Smooth muscle cell (in vitro differentiated cells): ENCODE results near the gene STK17B. TPM values are rescaled to one million over a fixed set of nuclear protein-coding genes. Genes with fewer than 3 reads are reported as not detected.
A peak's percentile ranks its signal among the peaks of the same experiment; 100 is the strongest.

Experiments
- DNase-seq: peaks from one replicate; lab custom pipeline; 2025; ENCODE audit not compliant: unreplicated experiment; lab: John Stamatoyannopoulos, UW
- H2AFZ ChIP-seq: fragments of 200-600 bp; sonication (generic); 2 replicates; pipeline ENCODE4 v1.6.0; 2016; ENCODE audit warnings: antibody characterized with exemption, low read depth, mild to moderate bottlenecking
- H3F3A ChIP-seq: fragments of 200-600 bp; sonication (generic); 2 replicates; pipeline ENCODE4 v1.6.0; 2017; ENCODE audit warnings: antibody characterized with exemption, low read depth
- H3K27ac ChIP-seq: fragments of 200-600 bp; sonication (generic); 2 replicates; pipeline ENCODE4 v1.5.1; 2016; ENCODE audit warnings: low read depth, mild to moderate bottlenecking
- H3K27me3 ChIP-seq: fragments of 200-600 bp; sonication (generic); 2 replicates; pipeline ENCODE4 v1.6.1; 2016; ENCODE audit warnings: low read depth, mild to moderate bottlenecking
- H3K36me3 ChIP-seq: fragments of 200-600 bp; sonication (generic); 2 replicates; pipeline ENCODE4 v1.5.1; 2016; ENCODE audit warnings: low read depth
- H3K4me1 ChIP-seq: fragments of 200-600 bp; sonication (generic); 2 replicates; pipeline ENCODE4 v1.5.1; 2016; ENCODE audit warnings: low read depth
- H3K4me2 ChIP-seq: fragments of 200-600 bp; sonication (generic); 2 replicates; pipeline ENCODE4 v1.6.0; 2016; ENCODE audit warnings: mild to moderate bottlenecking
- H3K4me3 ChIP-seq: fragments of 200-600 bp; sonication (generic); 2 replicates; pipeline ENCODE4 v1.5.1; 2016; ENCODE audit warnings: mild to moderate bottlenecking
- H3K79me2 ChIP-seq: fragments of 200-600 bp; sonication (generic); 2 replicates; pipeline ENCODE4 v1.6.0; 2016; ENCODE audit warnings: low read depth, mild to moderate bottlenecking
- H3K9ac ChIP-seq: fragments of 200-600 bp; sonication (generic); 2 replicates; pipeline ENCODE4 v1.6.0; 2016; ENCODE audit warnings: low read depth
- H3K9me3 ChIP-seq: fragments of 200-600 bp; sonication (generic); replicated peaks from 2 replicates; pipeline ENCODE4 v1.5.1; 2016; ENCODE audit warnings: low read depth
- H4K20me1 ChIP-seq: fragments of 200-600 bp; sonication (generic); 2 replicates; pipeline ENCODE4 v1.6.0; 2016; ENCODE audit warnings: low read depth
- WGBS: methylation state at CpG from one replicate; pipeline ENCODE4 v1.1.7; 2016; ENCODE audit warnings: low lambda C conversion rate; 5-methylcytosine and 5-hydroxymethylcytosine counted together
- polyA plus RNA-seq: library from polyadenylated mRNA; unstranded; fragments of >200 nt; fragmentation: Nextera tagmentation; extraction: Ambion mirVana; gene quantifications from 2 replicates; pipeline ENCODE4 v1.2.1, GENCODE V29; 2016
- total RNA-seq: library from RNA; depleted of rRNA; stranded (reverse); fragments of >200 nt; gene quantifications from 2 replicates; pipeline ENCODE4 v1.2.3, GENCODE V29; 2014
- TF ChIP-seq, protein P1 (sequence below): fragments of 200-600 bp; sonication (generic); IDR thresholded peaks from 2 replicates; pipeline ENCODE4 v1.5.1; 2017; ENCODE audit warnings: borderline replicate concordance, mild to moderate bottlenecking, antibody characterized with exemption; ENCODE audit not compliant: insufficient read depth, poor library complexity, severe bottlenecking

STK17B gene
- total and polyA plus RNA-seq, 2 experiments from 2014 or later = 33.5 to 165 TPM

DNA sequence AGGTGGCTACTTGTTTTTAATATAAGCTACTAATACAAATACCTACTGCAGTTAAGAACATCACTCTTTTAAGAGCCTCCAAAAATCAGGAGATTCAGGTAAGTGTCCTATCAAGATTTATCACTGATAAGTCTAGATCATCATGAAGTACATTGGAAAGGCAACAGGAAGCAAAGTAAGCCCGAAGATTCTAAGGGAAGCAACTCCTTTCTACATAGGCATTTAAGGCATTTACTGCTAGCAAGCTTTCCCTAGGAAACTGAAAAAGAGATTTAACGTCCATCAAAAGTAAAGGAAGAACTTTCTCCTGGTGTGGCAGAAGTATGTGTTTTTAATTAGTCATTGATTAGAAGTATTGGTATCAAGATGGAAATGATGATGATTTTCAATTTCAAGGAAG is 3.7 kb downstream of the STK17B start:
- H3K27ac ChIP-seq = peak overlapping the region; percentile 85
- DNase-seq = no peak
- no peak overlapping the region for H2AFZ ChIP-seq
- TF ChIP-seq, protein P1, sequence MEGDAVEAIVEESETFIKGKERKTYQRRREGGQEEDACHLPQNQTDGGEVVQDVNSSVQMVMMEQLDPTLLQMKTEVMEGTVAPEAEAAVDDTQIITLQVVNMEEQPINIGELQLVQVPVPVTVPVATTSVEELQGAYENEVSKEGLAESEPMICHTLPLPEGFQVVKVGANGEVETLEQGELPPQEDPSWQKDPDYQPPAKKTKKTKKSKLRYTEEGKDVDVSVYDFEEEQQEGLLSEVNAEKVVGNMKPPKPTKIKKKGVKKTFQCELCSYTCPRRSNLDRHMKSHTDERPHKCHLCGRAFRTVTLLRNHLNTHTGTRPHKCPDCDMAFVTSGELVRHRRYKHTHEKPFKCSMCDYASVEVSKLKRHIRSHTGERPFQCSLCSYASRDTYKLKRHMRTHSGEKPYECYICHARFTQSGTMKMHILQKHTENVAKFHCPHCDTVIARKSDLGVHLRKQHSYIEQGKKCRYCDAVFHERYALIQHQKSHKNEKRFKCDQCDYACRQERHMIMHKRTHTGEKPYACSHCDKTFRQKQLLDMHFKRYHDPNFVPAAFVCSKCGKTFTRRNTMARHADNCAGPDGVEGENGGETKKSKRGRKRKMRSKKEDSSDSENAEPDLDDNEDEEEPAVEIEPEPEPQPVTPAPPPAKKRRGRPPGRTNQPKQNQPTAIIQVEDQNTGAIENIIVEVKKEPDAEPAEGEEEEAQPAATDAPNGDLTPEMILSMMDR = no peak
- H3K9ac ChIP-seq = peak overlapping the region; percentile 85
- H3K9me3 ChIP-seq = no peaks in the 10 kb centered on the region
- peaks cover 83% of the 10 kb centered on the region for H4K20me1 ChIP-seq
- 22% methylated on average over 2 of the region's 2 CpGs for WGBS
- H3K4me2 ChIP-seq = peak overlapping the region; percentile 89
- peaks cover 87% of the 10 kb centered on the region for H3K79me2 ChIP-seq
- H3K27me3 ChIP-seq = no peaks in the 10 kb centered on the region
- H3K36me3 ChIP-seq = no peaks in the 10 kb centered on the region
- H3K4me1 ChIP-seq = peaks cover 36% of the 10 kb centered on the region
- peak overlapping the region; percentile 90 for H3K4me3 ChIP-seq
- peaks cover 12% of the 10 kb centered on the region for H3F3A ChIP-seq

DNA sequence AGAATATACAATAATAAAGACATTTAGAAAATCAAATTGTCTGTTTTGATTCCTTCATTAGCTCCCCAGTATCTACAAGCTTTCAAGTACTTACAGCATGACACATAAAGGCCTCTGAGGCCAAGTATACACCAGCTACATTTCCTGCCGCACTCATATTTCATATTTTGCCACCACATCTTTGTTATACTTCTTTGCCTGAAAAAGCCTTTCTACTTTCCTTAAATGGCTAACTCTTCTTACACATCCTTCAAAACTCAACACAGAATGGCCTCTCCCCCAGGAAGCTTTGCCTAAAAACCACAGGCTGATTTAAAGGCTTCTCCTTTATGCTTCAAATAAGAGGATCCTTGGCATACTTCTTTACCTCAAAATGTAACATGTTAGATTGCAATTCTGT is 4.5 kb downstream of the STK17B start:
- peaks cover 9% of the 10 kb centered on the region for H3F3A ChIP-seq
- peak overlapping the region; percentile 85 for H3K27ac ChIP-seq
- no peaks in the 10 kb centered on the region for H3K27me3 ChIP-seq
- H2AFZ ChIP-seq = no peak overlapping the region
- peak overlapping the region; percentile 89 for H3K4me2 ChIP-seq
- peak overlapping the region; percentile 85 for H3K9ac ChIP-seq
- TF ChIP-seq, protein P1 = no peak
- H3K4me3 ChIP-seq = peak overlapping the region; percentile 90
- no peaks in the 10 kb centered on the region for H3K9me3 ChIP-seq
- H3K4me1 ChIP-seq = peaks cover 36% of the 10 kb centered on the region
- H4K20me1 ChIP-seq = peaks cover 89% of the 10 kb centered on the region
- 19% methylated on average over 1 of the region's 1 CpG for WGBS
- DNase-seq = no peak
- H3K79me2 ChIP-seq = peaks cover 95% of the 10 kb centered on the region
- H3K36me3 ChIP-seq = peaks cover 6% of the 10 kb centered on the region

DNA sequence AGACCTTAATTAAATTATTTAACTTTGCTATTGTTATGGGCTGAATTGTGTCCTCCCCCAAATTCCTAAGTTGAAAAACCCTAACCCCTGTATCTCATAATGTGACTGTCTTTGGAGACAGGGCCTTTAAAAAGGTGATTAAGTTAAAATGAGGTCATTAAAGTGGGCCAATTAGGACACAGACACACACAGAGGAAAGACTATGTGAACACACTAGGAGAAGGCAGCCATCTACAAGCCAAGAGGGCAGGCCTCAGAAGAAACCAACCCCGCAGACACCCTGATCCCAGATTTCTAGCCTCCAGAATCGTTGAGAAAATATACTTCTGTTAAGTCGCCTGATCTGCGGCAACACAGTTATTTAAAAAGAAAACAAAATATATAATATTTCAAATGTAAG is 6.4 kb downstream of the STK17B start:
- Histone ChIP-seq H3K9me3 (no peaks in the 10 kb centered on the region), H3K79me2 (peaks cover 100% of the 10 kb centered on the region), H3K36me3 (peaks cover 7% of the 10 kb centered on the region), H3K4me1 (peaks cover 43% of the 10 kb centered on the region), H4K20me1 (peaks cover 80% of the 10 kb centered on the region), H3F3A (peaks cover 8% of the 10 kb centered on the region), H2AFZ (no peak overlapping the region), H3K4me3 (no peak overlapping the region), H3K4me2 (peak overlapping the region; percentile 89), H3K27me3 (no peaks in the 10 kb centered on the region), H3K9ac (no peak overlapping the region), H3K27ac (peak overlapping the region; percentile 85)
- 81% methylated on average over 4 of the region's 4 CpGs for WGBS
- DNase-seq = no peak
- TF ChIP-seq, protein P1 = no peak

DNA sequence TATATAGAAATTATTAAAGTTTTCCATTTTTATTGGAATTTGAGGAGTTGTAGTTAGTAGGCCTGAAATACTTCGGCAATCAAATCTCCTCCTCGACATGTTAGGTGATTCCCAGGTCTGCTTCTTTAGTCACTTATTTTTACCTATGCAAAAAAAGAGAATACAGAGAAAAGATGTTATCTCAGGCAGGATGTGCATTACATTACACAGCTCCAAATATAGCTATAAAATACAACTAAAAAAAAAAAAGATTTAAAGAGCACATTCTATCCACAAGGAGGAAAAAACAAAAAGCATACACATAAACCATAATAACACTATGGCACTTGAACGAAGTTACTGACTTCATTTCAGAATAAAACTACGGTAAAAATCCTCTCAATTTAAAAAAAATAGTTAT is 8.1 kb downstream of the STK17B start:
- peaks cover 41% of the 10 kb centered on the region for H3K4me1 ChIP-seq
- 66% methylated on average over 4 of the region's 4 CpGs for WGBS
- peaks cover 7% of the 10 kb centered on the region for H3K36me3 ChIP-seq
- H3F3A ChIP-seq = peaks cover 14% of the 10 kb centered on the region
- peak overlapping the region; percentile 27 for H3K4me2 ChIP-seq
- H3K9me3 ChIP-seq = no peaks in the 10 kb centered on the region
- H2AFZ ChIP-seq = no peak overlapping the region
- H4K20me1 ChIP-seq = peaks cover 63% of the 10 kb centered on the region
- H3K4me3 ChIP-seq = no peak overlapping the region
- H3K9ac ChIP-seq = no peak overlapping the region
- TF ChIP-seq, protein P1 = peak; percentile 11
- H3K79me2 ChIP-seq = peaks cover 100% of the 10 kb centered on the region
- peak overlapping the region; percentile 27 for H3K27ac ChIP-seq
- DNase-seq = no peak
- H3K27me3 ChIP-seq = no peaks in the 10 kb centered on the region
